IMR-90 (cell line): ENCODE results near the gene LBP. TPM values are rescaled to one million over a fixed set of nuclear protein-coding genes. Genes with fewer than 3 reads are reported as not detected.

Experiments used
- ATAC-seq: fragments of 200-7000 bp; cut with Tn5 transposase; 2 replicates; pipeline ENCODE4 v1.9.1; 2020; ENCODE audit warnings: low read depth, mild to moderate bottlenecking, moderate library complexity
- BruUV-seq: library from RNA; stranded (reverse); fragments of 400-500 nt; replicated peaks from 2 replicates; lab custom pipeline; 2021; lab: Mats Ljungman, UMichigan
- CTCF ChIA-PET: fragments of 300-600 bp; formaldehyde crosslinking; extraction: SDS; loops from one replicate; lab custom pipeline; 2021; ENCODE audit warnings: antibody characterized with exemption; lab: Yijun Ruan, JAX
- POLR2A ChIA-PET: fragments of 300-600 bp; sonication (Branson Sonifier 250); formaldehyde crosslinking; loops from one replicate; lab custom pipeline; 2022; ENCODE audit warnings: antibody characterized with exemption; ENCODE audit not compliant: unreplicated experiment; lab: Charles Lee
- DNase-seq: peaks from one replicate; pipeline ENCODE4 v3.0.0; 2013
- H2AFZ ChIP-seq: replicated peaks from 2 replicates; pipeline ENCODE3; 2013; ENCODE audit warnings: low read length, mild to moderate bottlenecking; ENCODE audit not compliant: poor library complexity
- H2AK5ac ChIP-seq: 2 replicates; pipeline ENCODE4 v1.6.1; 2013; ENCODE audit warnings: low read depth, low read length, inconsistent platforms
- H2AK9ac ChIP-seq: replicated peaks from 2 replicates; pipeline ENCODE3; 2013; ENCODE audit warnings: mild to moderate bottlenecking, low read depth, low read length, moderate library complexity; ENCODE audit not compliant: poor library complexity
- H2BK120ac ChIP-seq: 2 replicates; pipeline ENCODE4 v1.6.1; 2013; ENCODE audit warnings: low read depth, low read length, inconsistent platforms
- H2BK15ac ChIP-seq: 3 replicates; pipeline ENCODE4 v1.6.1; 2013; ENCODE audit warnings: low read depth, low read length, inconsistent platforms
- H2BK20ac ChIP-seq: 2 replicates; pipeline ENCODE4 v1.6.1; 2013; ENCODE audit warnings: low read depth, mild to moderate bottlenecking, inconsistent platforms, low read length, moderate library complexity
- H2BK5ac ChIP-seq: 2 replicates; pipeline ENCODE4 v1.6.1; 2013; ENCODE audit warnings: mild to moderate bottlenecking, low read depth, low read length, inconsistent platforms; ENCODE audit not compliant: poor library complexity, severe bottlenecking
- H3K14ac ChIP-seq: replicated peaks from 2 replicates; pipeline ENCODE4 v1.6.1; 2013; ENCODE audit warnings: low read depth, low read length, inconsistent platforms
- H3K18ac ChIP-seq: 2 replicates; pipeline ENCODE4 v1.6.1; 2013; ENCODE audit warnings: low read depth, low read length, control low read depth
- H3K23ac ChIP-seq: 2 replicates; pipeline ENCODE4 v1.6.1; 2013; ENCODE audit warnings: low read depth, low read length, inconsistent platforms
- H3K27ac ChIP-seq: 2 replicates; pipeline ENCODE4 v1.5.1; 2013; ENCODE audit warnings: mild to moderate bottlenecking, control low read depth, low read length; ENCODE audit not compliant: insufficient read depth
- H3K27me3 ChIP-seq: 2 replicates; pipeline ENCODE4 v1.6.1; 2013; ENCODE audit warnings: low read length; ENCODE audit not compliant: control insufficient read depth, insufficient read depth
- H3K36me3 ChIP-seq: 2 replicates; pipeline ENCODE4 v1.6.1; 2013; ENCODE audit warnings: low read length, mixed read lengths; ENCODE audit not compliant: control insufficient read depth, insufficient read depth
- H3K4ac ChIP-seq: 2 replicates; pipeline ENCODE4 v1.6.1; 2013; ENCODE audit warnings: low read depth, low read length, inconsistent platforms
- H3K4me1 ChIP-seq: 2 replicates; pipeline ENCODE4 v1.6.1; 2013; ENCODE audit warnings: low read length, mixed read lengths; ENCODE audit not compliant: control insufficient read depth, insufficient read depth
- H3K4me2 ChIP-seq: 2 replicates; pipeline ENCODE4 v1.6.1; 2013; ENCODE audit warnings: low read depth, mild to moderate bottlenecking, control low read depth, low read length, moderate library complexity
- H3K4me3 ChIP-seq: 2 replicates; pipeline ENCODE4 v1.5.1; 2013; ENCODE audit warnings: low read depth, mild to moderate bottlenecking, control low read depth, low read length, moderate library complexity; ENCODE audit not compliant: insufficient read depth
- H3K56ac ChIP-seq: 2 replicates; pipeline ENCODE4 v1.6.1; 2013; ENCODE audit warnings: low read length, inconsistent platforms; ENCODE audit not compliant: insufficient read depth; ENCODE audit errors: extremely low read depth
- H3K79me1 ChIP-seq, 2 experiments: 2 replicates each; pipeline ENCODE4 v1.6.1; 2013; ENCODE audit warnings: low read length in 2 of 2, inconsistent platforms in 1 of 2, low read depth in 1 of 2
- H3K9ac ChIP-seq: 2 replicates; pipeline ENCODE4 v1.6.1; 2013; ENCODE audit warnings: low read depth, low read length, control low read depth
- H3K9me1 ChIP-seq: 2 replicates; pipeline ENCODE4 v1.6.1; 2013; ENCODE audit warnings: low read length, inconsistent platforms; ENCODE audit not compliant: insufficient read depth
- H3K9me3 ChIP-seq: 2 replicates; pipeline ENCODE4 v1.6.1; 2013; ENCODE audit warnings: low read length; ENCODE audit not compliant: control insufficient read depth, insufficient read depth
- H4K20me1 ChIP-seq: 2 replicates; pipeline ENCODE4 v1.6.1; 2013; ENCODE audit warnings: low read length, inconsistent platforms; ENCODE audit not compliant: insufficient read depth
- H4K5ac ChIP-seq: 2 replicates; pipeline ENCODE4 v1.6.1; 2013; ENCODE audit warnings: mild to moderate bottlenecking, low read depth, low read length, control low read depth
- H4K8ac ChIP-seq, 2 experiments: 2 replicates each; pipeline ENCODE4 v1.6.1; 2013; ENCODE audit warnings: low read depth in 2 of 2, low read length in 2 of 2, control low read depth in 1 of 2, inconsistent platforms in 1 of 2
- H4K91ac ChIP-seq: 2 replicates; pipeline ENCODE4 v1.6.1; 2013; ENCODE audit warnings: low read depth, low read length, inconsistent platforms; ENCODE audit not compliant: insufficient read depth
- BHLHE40 ChIP-seq: fragments of 150-350 bp; IDR thresholded peaks from 2 replicates; pipeline ENCODE4 v1.6.1; 2016; ENCODE audit warnings: mild to moderate bottlenecking, low read depth, low read length
- CEBPB ChIP-seq: IDR thresholded peaks from 2 replicates; pipeline ENCODE4 v1.6.1; 2012; ENCODE audit warnings: low read depth, low read length, improper control_type of control experiment
- CHD1 ChIP-seq: IDR thresholded peaks from 2 replicates; pipeline ENCODE4 v1.6.1; 2012; ENCODE audit warnings: low read depth, low read length, improper control_type of control experiment
- CTCF ChIP-seq: conservative IDR thresholded peaks from 2 replicates; pipeline ENCODE4 v1.5.1; 2012; ENCODE audit warnings: mild to moderate bottlenecking, low read depth, low read length, improper control_type of control experiment
- ELK1 ChIP-seq: fragments of 150-350 bp; IDR thresholded peaks from 2 replicates; pipeline ENCODE4 v1.6.1; 2016; ENCODE audit warnings: low read depth, mild to moderate bottlenecking, low read length, moderate library complexity, borderline replicate concordance
- FOS ChIP-seq: fragments of 150-350 bp; IDR thresholded peaks from 2 replicates; pipeline ENCODE4 v1.6.1; 2016; ENCODE audit warnings: low read depth, low read length
- MAFK ChIP-seq: IDR thresholded peaks from 2 replicates; pipeline ENCODE4 v1.6.1; 2012; ENCODE audit warnings: low read depth, low read length, improper control_type of control experiment
- MAZ ChIP-seq: IDR thresholded peaks from 2 replicates; pipeline ENCODE4 v1.6.1; 2012; ENCODE audit warnings: low read depth, mild to moderate bottlenecking, low read length, improper control_type of control experiment, moderate library complexity, borderline replicate concordance
- MXI1 ChIP-seq: IDR thresholded peaks from 2 replicates; pipeline ENCODE4 v1.6.1; 2012; ENCODE audit warnings: low read depth, mild to moderate bottlenecking, low read length, moderate library complexity, borderline replicate concordance
- NFE2L2 ChIP-seq: fragments of 150-350 bp; IDR thresholded peaks from 2 replicates; pipeline ENCODE4 v1.6.1; 2016; ENCODE audit warnings: low read depth, mild to moderate bottlenecking, low read length
- POLR2A ChIP-seq: IDR thresholded peaks from 2 replicates; pipeline ENCODE4 v1.6.1; 2012; ENCODE audit warnings: mild to moderate bottlenecking, low read depth, low read length
- RAD21 ChIP-seq: IDR thresholded peaks from 2 replicates; pipeline ENCODE4 v1.6.1; 2012; ENCODE audit warnings: low read length, improper control_type of control experiment
- RCOR1 ChIP-seq: IDR thresholded peaks from 2 replicates; pipeline ENCODE4 v1.6.1; 2012; ENCODE audit warnings: mild to moderate bottlenecking, low read length, improper control_type of control experiment; ENCODE audit not compliant: insufficient replicate concordance
- RFX5 ChIP-seq: IDR thresholded peaks from 2 replicates; pipeline ENCODE4 v1.8.0; 2012; ENCODE audit warnings: low read depth, mild to moderate bottlenecking, low read length, moderate library complexity
- USF2 ChIP-seq: fragments of 150-350 bp; IDR thresholded peaks from 2 replicates; pipeline ENCODE4 v1.6.1; 2017; ENCODE audit warnings: mild to moderate bottlenecking, antibody characterized with exemption, low read length, low read depth
- WGBS, 2 experiments: methylation state at CpG; one replicate each; pipeline versions ENCODE4 v1.1.5 to v1.1.7; 2013; ENCODE audit warnings: missing lambda C conversion rate in 2 of 2; ENCODE audit not compliant: insufficient read length in 1 of 2; ENCODE audit errors: extremely low coverage in 2 of 2; 5-methylcytosine and 5-hydroxymethylcytosine counted together
- dilution Hi-C: fragments of 300-500 bp; cut with HindIII; formaldehyde crosslinking; loops from one replicate; pipeline ENCODE4 v1.14.3; 2018; ENCODE audit warnings: low sequenced_read_pairs; ENCODE audit not compliant: unreplicated experiment
- in situ Hi-C: fragments of 300-500 bp; cut with MboI; formaldehyde crosslinking; loops from 3 replicates; pipeline ENCODE4 v1.14.3; 2019; ENCODE audit warnings: low sequenced_read_pairs, inconsistent platforms, mixed read lengths
- intact Hi-C: fragments of 100-400 bp; cut with micrococcal nuclease; formaldehyde crosslinking; loops from 2 replicates; pipeline ENCODE4 v1.10.0; 2022
- polyA plus RNA-seq, 3 experiments: library from polyadenylated mRNA; depleted of rRNA; stranded (reverse); fragments of >200 nt; gene quantifications; 2 replicates each; pipeline ENCODE4 v1.2.3, GENCODE V29; 2012; ENCODE audit warnings: low replicate concordance in 1 of 3
- total RNA-seq: library from RNA; depleted of rRNA; stranded (reverse); fragments of >200 nt; gene quantifications from 2 replicates; pipeline ENCODE4 v1.2.3, GENCODE V29; 2012

LBP gene
- total and polyA plus RNA-seq, 2 of the 4 experiments (the other 2 are of a cell fraction), result not detected

- in situ Hi-C loops, result no loop called here
- Histone ChIP-seq H2BK120ac (no peak overlapping the region), H4K8ac (no peak overlapping the region), H2AFZ (peak overlapping the region; percentile 7), H3K18ac (no peak overlapping the region), H3K27ac (no peak overlapping the region), H3K4me3 (no peak overlapping the region), H3K9me1 (no peaks in the 10 kb centered on the region), H3K79me1 (no peaks in the 10 kb centered on the region), H3K27me3 (peaks cover 20% of the 10 kb centered on the region), H2AK9ac (peak overlapping the region; percentile 8), H3K14ac (no peak overlapping the region), H2BK15ac (no peak overlapping the region), H2BK5ac (no peak overlapping the region), H3K36me3 (no peaks in the 10 kb centered on the region), H3K4me2 (no peak overlapping the region), H2AK5ac (no peak overlapping the region), H3K9ac (no peak overlapping the region), H4K20me1 (no peaks in the 10 kb centered on the region), H3K56ac (no peak overlapping the region), H2BK20ac (no peak overlapping the region), H3K4ac (no peak overlapping the region), H4K91ac (no peak overlapping the region), H4K5ac (no peak overlapping the region), H3K23ac (no peak overlapping the region), H3K9me3 (no peaks in the 10 kb centered on the region), H3K4me1 (no peaks in the 10 kb centered on the region; the same call in 1 of the 2 replicates)
- intact Hi-C loops, result no loop called here
- CTCF ChIA-PET, result no interaction called here
- DNase-seq (no peak), ATAC-seq (no peak)
- dilution Hi-C loops, result no loop called here
- no TSS peak for BruUV-seq
- POLR2A ChIA-PET, result no interaction called here
- 82% methylated on average over 3 of the region's 15 CpGs; no CpG with 5 or more reads in 1 of the 2 experiments for WGBS, 2 experiments
- TF ChIP-seq NFE2L2, result no peak
- TF ChIP-seq FOS, result no peak
- no peak for TF ChIP-seq BHLHE40
- TF ChIP-seq MAFK, result no peak
- no peak for TF ChIP-seq CEBPB
- no peak for TF ChIP-seq MXI1
- TF ChIP-seq POLR2A, result no peak
- no peak for TF ChIP-seq RAD21
- no peak for TF ChIP-seq RCOR1
- no peak for TF ChIP-seq RFX5
- no peak for TF ChIP-seq ELK1
- TF ChIP-seq CHD1, result no peak
- no peak for TF ChIP-seq USF2
- no peak for TF ChIP-seq MAZ
- TF ChIP-seq CTCF, result no peak
Observed at GRCh38 chr20:38350879-38351775, 4.8 kb downstream of the LBP start.
